Ureter (tissue), 1 donor: ENCODE results near the gene SDC3. TPM values are rescaled to one million over a fixed set of nuclear protein-coding genes. Genes with fewer than 3 reads are reported as not detected.

Source experiments
- DNase-seq: peaks from one replicate; pipeline ENCODE4 v3.0.0-alpha.2; 2020; ENCODE audit warnings: low spot score
- total RNA-seq: library from RNA; stranded (reverse); gene quantifications from one replicate; pipeline ENCODE4 v1.2.4, GENCODE V29; 2023
- donor health status: DM: yes; HTN: yes; CAD: no.

SDC3 gene
- total RNA-seq, 1 donor from 2014 or later: 68.2 TPM

DNA sequence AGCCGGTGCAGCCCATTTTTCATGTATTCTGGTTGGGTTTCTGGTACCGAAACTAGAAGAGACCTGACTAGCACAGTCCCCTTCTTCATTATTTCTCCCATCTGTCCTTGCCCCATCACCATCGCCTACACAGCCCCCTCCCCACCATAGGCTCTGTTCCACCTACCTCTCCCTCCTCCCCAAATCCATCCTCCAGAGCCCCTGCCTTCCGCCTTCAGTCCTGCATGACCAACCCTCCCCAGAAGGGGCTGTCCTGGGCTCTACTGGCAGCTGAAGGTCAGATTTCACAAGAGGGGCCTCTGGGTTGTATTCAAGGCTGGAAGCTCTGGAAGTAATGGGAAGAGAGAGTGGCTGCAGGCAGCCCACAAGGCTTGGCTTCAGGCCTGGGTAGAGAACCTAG is 55.2 kb downstream of the SDC3 start:
- no peak for DNase-seq

- DNase-seq: peak; percentile 63
Measured at GRCh38 chr1:30852026-30852425, 56.5 kb downstream of the SDC3 start.

GRCh38 chr1:30851286-30851685 is 57.3 kb downstream of the SDC3 start:
- no peak for DNase-seq

DNA sequence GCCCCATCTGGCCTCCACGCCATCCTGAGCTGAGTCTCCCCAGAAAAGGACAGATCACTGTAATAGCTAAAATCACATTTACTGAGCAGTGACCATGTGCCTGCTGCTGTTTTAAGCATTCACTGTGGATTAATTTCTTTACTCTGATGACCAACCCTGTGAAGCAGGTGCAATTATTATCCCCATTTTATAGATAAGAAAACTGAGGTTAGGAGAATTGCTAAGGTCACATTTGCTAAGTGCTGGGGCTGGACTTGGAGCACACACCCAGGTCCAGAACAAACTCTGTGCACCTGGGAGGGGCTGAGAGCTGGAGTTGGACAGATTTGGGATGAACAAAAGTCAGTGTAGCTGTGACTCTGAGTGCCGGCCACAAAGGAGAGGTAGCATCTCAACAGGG is 58.0 kb downstream of the SDC3 start:
- DNase-seq: no peak

- no peak for DNase-seq
Measured at GRCh38 chr1:30848130-30848529, 60.4 kb downstream of the SDC3 start.

- DNase-seq: peak; percentile 72
Measured at GRCh38 chr1:30847358-30847972, 61.1 kb downstream of the SDC3 start.

DNA sequence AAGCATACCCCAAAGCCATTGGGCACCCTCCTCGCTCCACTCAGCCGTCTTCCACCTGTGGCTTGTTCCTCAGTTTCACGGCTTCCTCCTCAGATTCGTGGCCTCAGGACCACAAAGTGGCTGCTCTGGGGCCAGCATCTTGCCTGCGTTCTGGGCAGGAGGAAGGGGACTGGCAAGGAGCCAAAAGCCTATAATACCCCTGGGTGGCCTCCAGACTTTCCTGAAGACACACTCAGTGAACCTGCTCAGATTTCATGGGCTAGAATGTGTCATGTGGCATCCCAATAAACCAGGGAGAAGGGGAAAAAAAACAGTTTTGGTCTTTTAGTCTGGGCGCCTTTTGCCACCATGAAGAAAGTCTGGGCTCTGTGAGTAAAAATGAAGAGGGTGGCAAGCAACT is 62.0 kb downstream of the SDC3 start:
- no peak for DNase-seq

GRCh38 chr1:30845904-30846290 is 62.7 kb downstream of the SDC3 start:
- DNase-seq: no peak

- no peak for DNase-seq
Measured at GRCh38 chr1:30845237-30845903, 63.2 kb downstream of the SDC3 start.

DNA sequence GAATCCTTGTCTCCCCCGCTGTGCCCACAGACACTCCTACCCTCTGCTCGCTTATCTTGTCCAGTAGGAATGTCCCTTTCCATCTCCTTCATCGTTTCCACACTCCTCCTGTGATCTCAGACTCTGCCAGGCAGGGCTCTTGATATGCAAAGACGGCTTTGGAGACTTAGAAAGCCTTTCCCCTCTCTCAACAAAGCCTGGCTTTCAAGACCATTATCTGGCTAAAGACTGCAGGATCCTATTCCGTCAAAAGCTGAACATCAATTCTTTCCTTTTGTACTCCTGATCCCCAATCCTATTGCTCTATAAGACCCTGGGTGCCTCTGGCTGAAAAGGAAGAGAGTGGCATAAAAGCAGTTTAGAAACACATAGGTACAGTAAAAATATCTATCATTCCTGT is 63.9 kb downstream of the SDC3 start:
- DNase-seq: no peak

DNA sequence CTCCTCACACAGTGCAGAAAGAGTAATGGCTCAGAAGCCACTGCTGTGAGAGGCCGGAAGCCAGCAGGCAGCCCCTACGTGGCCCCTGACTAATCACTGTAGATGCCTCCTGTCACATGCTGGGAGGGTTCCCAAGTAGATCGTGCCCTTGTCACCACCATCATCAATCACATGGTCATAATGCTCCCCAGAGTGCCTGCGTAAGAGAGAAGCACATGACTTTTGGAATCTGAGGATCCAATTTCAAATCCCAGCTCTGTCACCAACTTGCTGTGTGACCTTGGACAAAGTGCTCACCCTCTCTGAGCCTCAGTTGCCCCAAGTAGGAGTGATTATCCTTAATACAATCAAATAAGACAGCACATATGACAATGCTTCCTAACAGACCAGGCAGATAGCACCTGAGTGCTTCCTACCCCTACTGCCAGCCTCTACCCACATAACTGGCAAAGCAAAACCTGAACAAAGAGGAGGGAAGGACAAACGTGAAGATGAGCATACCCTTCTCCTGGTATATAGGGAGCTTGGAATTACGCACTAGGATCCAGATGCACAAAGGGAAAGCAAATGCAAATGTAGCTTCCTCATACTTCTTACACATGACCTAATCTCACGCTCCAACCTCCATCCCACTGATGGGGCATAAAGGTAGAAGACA is 65.7 kb downstream of the SDC3 start:
- no peak for DNase-seq

DNA sequence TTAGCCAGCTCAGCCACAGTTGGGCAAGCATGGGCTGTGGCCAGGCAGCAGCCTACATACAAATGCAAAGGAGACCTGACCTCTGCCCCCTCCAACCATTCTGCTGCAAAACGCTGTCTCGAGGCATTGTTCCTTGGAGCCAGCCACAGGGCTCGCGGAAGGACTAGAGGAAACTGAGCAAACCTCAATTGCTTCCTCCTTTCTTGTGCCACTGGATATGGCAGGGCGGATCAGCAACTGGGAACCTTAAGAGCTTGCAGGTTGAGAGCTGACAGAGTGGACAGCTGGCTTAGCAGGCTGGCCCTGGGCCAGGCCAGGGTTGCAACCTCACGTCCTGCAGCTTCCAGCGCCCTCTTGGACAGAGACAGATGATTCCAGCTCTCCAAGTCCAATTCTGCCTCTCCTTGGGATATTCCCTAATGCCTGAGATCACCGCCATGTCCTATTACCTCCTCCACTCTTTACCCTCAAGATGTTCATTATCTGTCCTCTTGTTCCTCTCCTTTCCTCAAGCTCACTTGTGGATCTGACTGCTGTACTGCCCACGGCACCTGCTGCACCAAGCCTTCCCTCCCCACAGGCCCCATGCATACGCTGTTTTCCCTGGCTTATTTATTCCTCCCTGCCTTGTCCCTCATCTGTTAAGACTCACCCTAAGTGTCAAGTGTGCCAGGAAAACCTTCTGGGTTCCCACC is 67.5 kb downstream of the SDC3 start:
- no peak for DNase-seq

DNA sequence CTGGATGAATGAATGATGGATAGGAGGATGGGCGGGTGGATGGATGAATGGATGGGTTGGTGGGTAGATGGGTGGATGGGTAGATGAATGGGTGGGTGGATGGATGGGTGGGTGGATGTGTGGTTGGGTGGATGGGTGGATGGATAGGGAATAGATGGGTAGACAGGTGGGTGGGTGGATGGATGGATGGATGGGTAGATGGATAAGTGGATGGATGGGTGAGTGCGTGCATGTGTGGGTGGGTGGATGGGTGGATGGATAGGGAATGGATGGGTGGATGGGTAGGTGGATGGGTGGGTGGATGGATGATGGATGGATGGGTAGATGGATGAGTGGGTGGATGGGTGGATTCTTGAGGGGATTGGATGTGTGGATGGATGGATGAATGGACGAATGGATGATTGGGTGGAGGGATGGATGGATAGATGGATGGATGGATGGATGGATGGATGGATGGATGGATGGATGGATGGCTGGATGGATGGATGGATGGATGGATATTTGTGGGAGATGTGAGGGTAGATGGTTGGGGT is 68.7 kb downstream of the SDC3 start:
- DNase-seq: no peak

DNA sequence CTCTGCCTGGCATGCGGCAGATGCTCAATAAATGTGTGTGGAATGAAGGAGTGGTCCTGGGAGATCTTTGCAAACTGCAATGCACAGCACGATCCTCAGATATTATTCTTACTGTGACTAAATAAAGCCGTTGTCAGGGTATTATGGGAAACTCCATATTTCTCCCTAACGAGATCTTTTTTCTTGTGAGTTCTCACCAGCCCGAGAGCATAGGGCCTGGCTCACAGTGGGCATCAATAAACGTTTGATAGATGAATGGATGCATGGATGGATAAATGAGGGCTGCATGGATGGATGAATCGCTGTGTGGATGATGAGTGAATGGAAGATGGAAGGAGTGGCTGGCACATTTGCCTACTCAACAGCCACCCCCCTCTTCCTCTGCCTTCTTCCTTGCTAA is 69.6 kb downstream of the SDC3 start:
- no peak for DNase-seq

DNA sequence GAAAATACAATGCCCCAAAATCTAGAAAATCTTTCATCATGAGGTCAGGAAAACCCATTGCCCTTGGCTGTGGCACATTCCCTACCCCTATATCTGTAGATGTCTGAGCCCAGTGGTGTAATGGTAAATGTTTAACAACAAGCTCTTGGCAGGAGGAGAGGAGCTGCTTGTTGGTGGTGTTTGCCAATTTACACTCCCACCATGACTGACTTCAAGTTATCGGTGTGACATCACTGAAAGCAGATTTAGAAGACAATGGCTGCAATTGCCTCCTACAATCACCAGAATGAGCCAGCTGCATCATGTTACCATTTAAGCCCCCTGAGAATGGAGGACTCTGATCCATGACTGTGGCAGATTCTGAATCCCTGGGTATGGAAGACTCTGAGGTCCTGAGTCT is 70.9 kb downstream of the SDC3 start:
- DNase-seq: no peak

GRCh38 chr1:30834253-30834652 is 74.3 kb downstream of the SDC3 start:
- no peak for DNase-seq

- no peak for DNase-seq
Measured at GRCh38 chr1:30830537-30830936, 78.0 kb downstream of the SDC3 start.

DNA sequence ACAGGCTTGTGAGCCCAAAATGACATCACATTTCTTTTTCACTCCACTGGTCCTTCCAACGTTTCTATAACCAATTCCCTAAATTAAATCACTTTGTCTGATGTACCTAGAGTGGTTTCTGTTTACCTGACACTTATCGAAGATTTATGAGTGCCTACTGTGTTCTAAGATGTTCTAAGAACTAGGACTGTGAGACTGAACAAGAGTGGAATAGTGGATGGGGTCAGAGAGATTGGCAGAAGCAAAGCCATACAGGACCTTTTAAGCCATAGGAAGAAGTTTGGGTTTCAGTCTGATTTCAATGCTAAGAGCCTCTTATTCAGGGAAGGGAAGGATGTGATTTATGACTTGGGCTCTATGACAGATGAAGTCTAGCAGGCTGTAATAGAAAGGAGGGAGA is 78.7 kb downstream of the SDC3 start:
- DNase-seq: no peak

- no peak for DNase-seq
Measured at GRCh38 chr1:30824736-30825429, 83.7 kb downstream of the SDC3 start.

DNA sequence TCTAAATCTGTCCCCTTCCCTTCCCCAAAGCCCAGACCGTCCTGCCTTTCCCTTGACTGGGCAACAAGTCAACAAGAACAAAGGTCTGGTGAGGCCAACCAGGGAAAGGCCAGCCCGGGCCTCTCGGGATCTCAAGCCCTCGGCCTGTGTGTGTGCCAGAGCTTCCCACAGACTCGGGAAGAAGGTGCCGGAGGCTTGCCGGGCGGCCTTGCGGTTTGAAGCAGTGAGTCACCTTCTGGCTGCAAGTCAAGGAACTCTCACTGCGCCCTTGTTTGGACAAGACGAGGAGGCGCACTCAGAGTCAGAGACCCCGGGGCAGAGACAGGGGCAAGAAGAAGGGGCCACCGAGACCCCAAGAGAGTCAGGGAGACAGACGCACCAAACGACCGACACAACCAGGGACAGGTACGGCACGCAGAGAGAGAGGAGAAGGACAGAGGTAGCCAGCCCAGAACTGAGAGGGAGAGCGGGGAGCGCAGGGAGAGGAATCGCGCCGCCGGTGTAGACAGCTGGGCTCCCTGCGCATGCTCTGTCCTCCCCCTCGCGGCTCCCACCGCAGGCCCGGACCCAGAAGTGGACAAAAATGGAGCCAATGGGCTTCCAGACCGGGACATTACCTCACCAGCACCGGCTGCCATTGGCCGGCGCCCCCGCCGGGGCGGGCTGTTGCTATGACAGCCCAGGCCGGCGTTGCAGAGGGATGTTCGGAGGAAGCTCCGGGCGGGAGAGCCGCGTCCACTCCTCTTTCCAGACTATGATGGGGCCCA is 84.4 kb downstream of the SDC3 start:
- peak; percentile 96 for DNase-seq

DNA sequence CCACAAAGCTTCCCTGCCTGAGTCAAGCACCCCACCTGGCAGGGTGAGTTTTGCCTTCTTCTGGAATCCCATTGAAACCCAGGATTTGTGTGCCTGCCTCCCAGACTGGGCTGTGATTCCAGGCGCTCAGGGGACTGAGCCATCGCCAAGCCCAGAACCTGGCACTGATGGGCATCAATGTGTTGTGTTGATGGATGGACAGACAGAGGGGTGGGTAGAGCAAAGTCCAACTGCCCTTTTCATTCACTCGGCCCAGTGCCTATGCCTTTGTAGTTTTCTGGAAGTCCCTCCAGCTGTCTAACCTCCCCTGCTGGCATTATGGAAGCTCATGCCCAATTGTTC is 85.0 kb downstream of the SDC3 start:
- no peak for DNase-seq
